Endodermal cell (in vitro differentiated cells): ENCODE measurements around the gene FAM210A. TPM values are rescaled to one million over a fixed set of nuclear protein-coding genes. Genes with fewer than 3 reads are reported as not detected.

Experiments
- DNase-seq: peaks from one replicate; pipeline ENCODE4 v3.0.0-alpha.2; 2017
- H3K27ac ChIP-seq: 2 replicates; pipeline ENCODE4 v1.5.1; 2013; ENCODE audit warnings: mild to moderate bottlenecking, low read depth, low read length, moderate library complexity
- H3K27me3 ChIP-seq: 2 replicates; pipeline ENCODE4 v1.6.1; 2013; ENCODE audit warnings: mild to moderate bottlenecking, low read length, moderate library complexity; ENCODE audit not compliant: insufficient read depth, control insufficient read depth, poor library complexity, severe bottlenecking
- H3K36me3 ChIP-seq: 2 replicates; pipeline ENCODE4 v1.7.0; 2013; ENCODE audit warnings: mild to moderate bottlenecking, low read length, moderate library complexity; ENCODE audit not compliant: control insufficient read depth, insufficient read depth
- H3K4me1 ChIP-seq: one replicate; pipeline ENCODE4 v1.7.0; 2013; ENCODE audit warnings: low read length; ENCODE audit not compliant: control insufficient read depth, insufficient read depth
- H3K4me3 ChIP-seq: 2 replicates; pipeline ENCODE4 v1.5.1; 2013; ENCODE audit warnings: mild to moderate bottlenecking, low read length, moderate library complexity
- H3K9ac ChIP-seq: 2 replicates; pipeline ENCODE4 v1.6.1; 2013; ENCODE audit warnings: mild to moderate bottlenecking, low read length, moderate library complexity; ENCODE audit not compliant: poor library complexity, severe bottlenecking; ENCODE audit errors: extremely low read depth
- H3K9me3 ChIP-seq: 2 replicates; pipeline ENCODE4 v1.6.1; 2013; ENCODE audit warnings: mild to moderate bottlenecking, low read length, moderate library complexity; ENCODE audit not compliant: control insufficient read depth
- H3K27ac Mint-ChIP-seq: 2 replicates; pipeline ENCODE4 v1.8.0; 2020; ENCODE audit warnings: mixed read lengths
- H3K27me3 Mint-ChIP-seq: 2 replicates; pipeline ENCODE4 v1.8.0; 2021; ENCODE audit warnings: mild to moderate bottlenecking, mixed read lengths; ENCODE audit not compliant: insufficient read depth
- H3K36me3 Mint-ChIP-seq: 2 replicates; pipeline ENCODE4 v1.8.0; 2020; ENCODE audit warnings: low read depth, mixed read lengths
- H3K4me1 Mint-ChIP-seq: 2 replicates; pipeline ENCODE4 v1.8.0; 2020; ENCODE audit warnings: mixed read lengths
- H3K4me3 Mint-ChIP-seq: 2 replicates; pipeline ENCODE4 v1.8.0; 2020; ENCODE audit warnings: mild to moderate bottlenecking, moderate library complexity, mixed read lengths
- H3K9me3 Mint-ChIP-seq: 2 replicates; pipeline ENCODE4 v1.8.0; 2020; ENCODE audit warnings: mild to moderate bottlenecking, mixed read lengths
- WGBS, 2 experiments: methylation state at CpG; one replicate each; pipeline versions ENCODE4 v1.1.5 to v1.1.7; 2013; ENCODE audit warnings: missing lambda C conversion rate in 2 of 2, mixed read lengths in 1 of 2; ENCODE audit not compliant: insufficient coverage in 1 of 2, insufficient read length in 1 of 2; 5-methylcytosine and 5-hydroxymethylcytosine counted together
- total RNA-seq, 2 donors: library from RNA; stranded (reverse); fragmentation: NEBNext Ultra II Directional in 1 of 2; extraction: Animal tissue kit (Norgen Biotek cat#: 25700) in 1 of 2; gene quantifications; 2 replicates in 1 of 2; 3 replicates in 1 of 2; pipeline ENCODE4 v1.2.1, GENCODE V29; 2021
- TF ChIP-seq, protein P1 (sequence below): fragments of 200-600 bp; sonication (generic); conservative IDR thresholded peaks from 2 replicates; pipeline ENCODE4 v1.5.0; 2021; ENCODE audit warnings: antibody characterized with exemption, mild to moderate bottlenecking

FAM210A gene
- total RNA-seq, 2 donors from 2014 or later: 23.2 to 27.0 TPM

DNA sequence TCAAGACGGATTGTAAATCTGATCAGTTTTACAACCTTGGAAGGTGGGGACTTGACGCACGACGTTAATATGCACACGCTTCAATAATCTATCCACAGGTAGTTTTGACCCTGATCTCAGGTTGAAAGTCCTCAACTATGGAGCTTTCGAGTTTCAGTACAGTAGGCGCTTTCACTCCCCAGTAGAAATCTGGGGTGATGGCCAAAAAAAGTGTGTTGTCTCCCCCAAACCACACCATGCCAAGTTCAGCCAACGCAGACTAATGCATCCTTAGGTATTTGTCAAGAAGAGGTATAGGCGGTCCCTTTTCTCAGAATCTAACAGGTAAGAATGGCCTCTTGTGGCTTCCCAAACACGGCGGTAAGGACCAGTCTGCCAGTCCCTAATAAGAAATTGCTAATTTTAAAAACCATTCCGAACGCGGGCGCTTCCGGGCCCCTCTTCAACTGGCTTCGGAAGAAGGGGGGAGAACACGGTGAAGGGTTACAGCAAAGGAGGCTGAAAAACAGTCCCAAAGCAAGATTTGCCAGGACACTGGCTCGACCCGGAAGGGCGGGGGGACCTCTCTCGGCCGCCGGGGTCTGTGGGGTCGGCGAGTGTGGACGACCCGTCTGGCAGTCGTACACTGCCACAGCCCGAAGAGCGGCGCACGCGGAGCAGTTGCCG lies 659 bp downstream of the FAM210A start:
- H3K27ac ChIP-seq: no peak overlapping the region
- TF ChIP-seq, protein P1, sequence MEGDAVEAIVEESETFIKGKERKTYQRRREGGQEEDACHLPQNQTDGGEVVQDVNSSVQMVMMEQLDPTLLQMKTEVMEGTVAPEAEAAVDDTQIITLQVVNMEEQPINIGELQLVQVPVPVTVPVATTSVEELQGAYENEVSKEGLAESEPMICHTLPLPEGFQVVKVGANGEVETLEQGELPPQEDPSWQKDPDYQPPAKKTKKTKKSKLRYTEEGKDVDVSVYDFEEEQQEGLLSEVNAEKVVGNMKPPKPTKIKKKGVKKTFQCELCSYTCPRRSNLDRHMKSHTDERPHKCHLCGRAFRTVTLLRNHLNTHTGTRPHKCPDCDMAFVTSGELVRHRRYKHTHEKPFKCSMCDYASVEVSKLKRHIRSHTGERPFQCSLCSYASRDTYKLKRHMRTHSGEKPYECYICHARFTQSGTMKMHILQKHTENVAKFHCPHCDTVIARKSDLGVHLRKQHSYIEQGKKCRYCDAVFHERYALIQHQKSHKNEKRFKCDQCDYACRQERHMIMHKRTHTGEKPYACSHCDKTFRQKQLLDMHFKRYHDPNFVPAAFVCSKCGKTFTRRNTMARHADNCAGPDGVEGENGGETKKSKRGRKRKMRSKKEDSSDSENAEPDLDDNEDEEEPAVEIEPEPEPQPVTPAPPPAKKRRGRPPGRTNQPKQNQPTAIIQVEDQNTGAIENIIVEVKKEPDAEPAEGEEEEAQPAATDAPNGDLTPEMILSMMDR: no peak
- H3K4me1 Mint-ChIP-seq: peaks cover 24% of the 10 kb centered on the region
- no peaks in the 10 kb centered on the region for H3K9me3 Mint-ChIP-seq
- peaks cover 9% of the 10 kb centered on the region for H3K36me3 Mint-ChIP-seq
- no peaks in the 10 kb centered on the region for H3K27me3 ChIP-seq
- H3K4me1 ChIP-seq: no peaks in the 10 kb centered on the region
- peak overlapping the region; percentile 99 for H3K27ac Mint-ChIP-seq
- H3K9me3 ChIP-seq: no peaks in the 10 kb centered on the region
- peak overlapping the region; percentile 84 for H3K4me3 ChIP-seq
- DNase-seq: no peak
- peaks cover 2% of the 10 kb centered on the region for H3K36me3 ChIP-seq
- H3K4me3 Mint-ChIP-seq: peak overlapping the region; percentile 93
- H3K27me3 Mint-ChIP-seq: no peaks in the 10 kb centered on the region
- peak overlapping the region; percentile 95 for H3K9ac ChIP-seq
- WGBS, 2 experiments: 6 to 22% methylated on average over 10 to 35 of the region's 35 CpGs

DNA sequence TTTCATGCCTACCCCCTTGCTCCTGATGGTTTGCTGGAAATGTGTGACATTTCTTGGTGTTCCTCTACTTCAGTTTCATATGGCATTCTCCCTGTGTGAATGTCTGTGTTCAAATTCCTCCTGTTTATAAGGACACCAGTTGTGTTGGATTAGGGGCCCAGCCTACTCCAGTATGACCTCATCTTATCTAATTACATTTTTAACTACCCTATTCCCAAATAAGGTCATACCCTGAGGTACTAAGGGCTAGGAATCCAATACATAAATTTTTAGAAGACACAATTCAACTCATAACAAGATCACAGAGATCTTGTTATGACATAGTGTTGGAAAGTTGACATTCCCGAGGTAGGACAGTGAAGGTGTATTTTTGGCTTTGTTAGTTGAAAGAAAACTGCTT lies 5.5 kb downstream of the FAM210A start:
- DNase-seq: no peak
- Histone ChIP-seq H3K4me1 (no peaks in the 10 kb centered on the region), H3K4me3 (no peak overlapping the region), H3K9ac (no peak overlapping the region), H3K27ac (no peak overlapping the region), H3K36me3 (no peaks in the 10 kb centered on the region), H3K27me3 (no peaks in the 10 kb centered on the region), H3K9me3 (peaks cover 23% of the 10 kb centered on the region)
- peaks cover 19% of the 10 kb centered on the region for H3K9me3 Mint-ChIP-seq
- H3K36me3 Mint-ChIP-seq: peaks cover 24% of the 10 kb centered on the region
- no peak overlapping the region for H3K27ac Mint-ChIP-seq
- no peaks in the 10 kb centered on the region for H3K27me3 Mint-ChIP-seq
- H3K4me1 Mint-ChIP-seq: peaks cover 12% of the 10 kb centered on the region
- 100% methylated on average over 1 of the region's 1 CpG; no CpG with 5 or more reads in 1 of the 2 experiments for WGBS, 2 experiments
- TF ChIP-seq, protein P1: no peak
- no peak overlapping the region for H3K4me3 Mint-ChIP-seq

DNA sequence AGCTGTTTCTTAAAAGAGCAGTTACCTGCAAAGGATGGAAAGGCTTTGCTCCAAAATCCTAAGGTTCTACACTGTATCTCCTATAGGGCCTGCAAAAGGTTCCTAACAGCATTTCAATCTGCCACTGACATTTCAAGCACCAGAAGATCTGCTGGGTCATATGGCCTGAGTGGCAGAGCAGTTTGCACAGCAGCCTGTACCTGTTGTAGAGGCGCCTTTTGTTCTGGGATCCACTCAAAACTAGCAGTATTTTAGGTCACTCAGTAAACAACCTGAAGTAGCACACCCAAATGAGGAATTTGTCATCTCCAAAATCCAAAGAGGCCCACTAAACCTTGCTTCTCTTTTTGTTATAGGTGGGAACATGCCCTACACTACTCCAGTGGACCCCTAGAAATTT lies 6.2 kb downstream of the FAM210A start:
- WGBS, 2 experiments: 95 to 100% methylated on average over 1 of the region's 1 CpG
- no peaks in the 10 kb centered on the region for H3K36me3 ChIP-seq
- H3K9ac ChIP-seq: no peak overlapping the region
- H3K36me3 Mint-ChIP-seq: peaks cover 24% of the 10 kb centered on the region
- TF ChIP-seq, protein P1: no peak
- H3K4me3 ChIP-seq: no peak overlapping the region
- H3K27me3 Mint-ChIP-seq: no peaks in the 10 kb centered on the region
- H3K27ac ChIP-seq: no peak overlapping the region
- no peak overlapping the region for H3K27ac Mint-ChIP-seq
- no peaks in the 10 kb centered on the region for H3K27me3 ChIP-seq
- H3K4me1 Mint-ChIP-seq: peaks cover 6% of the 10 kb centered on the region
- peaks cover 23% of the 10 kb centered on the region for H3K9me3 ChIP-seq
- no peak for DNase-seq
- no peak overlapping the region for H3K4me3 Mint-ChIP-seq
- H3K9me3 Mint-ChIP-seq: peaks cover 19% of the 10 kb centered on the region
- no peaks in the 10 kb centered on the region for H3K4me1 ChIP-seq
